LNCaP clone FGC (cell line): ENCODE results near the gene BTBD1.

Experiments
- DNase-seq: peaks from one replicate; pipeline ENCODE4 v3.0.0-alpha.2; 2011; ENCODE audit warnings: low read depth
- H3K4me3 ChIP-seq: 2 replicates; pipeline ENCODE4 v1.5.1; 2011; ENCODE audit warnings: mild to moderate bottlenecking, low read depth, low read length, control low read depth
- TF ChIP-seq, protein P1 (sequence below): IDR thresholded peaks from 2 replicates; pipeline ENCODE4 v1.5.1; 2012; ENCODE audit warnings: mild to moderate bottlenecking; ENCODE audit not compliant: control insufficient read depth, insufficient read depth; ENCODE audit errors: extremely low read depth

BTBD1 gene

GRCh38 chr15:83106994-83107840 is 40.2 kb upstream of the BTBD1 start, which contains the start of gene TM6SF1:
Gene TM6SF1, plus strand, starts transcription at chr15:83107645. Its CDS starts 36 bp downstream, at chr15:83107681.
- TF ChIP-seq, protein P1, sequence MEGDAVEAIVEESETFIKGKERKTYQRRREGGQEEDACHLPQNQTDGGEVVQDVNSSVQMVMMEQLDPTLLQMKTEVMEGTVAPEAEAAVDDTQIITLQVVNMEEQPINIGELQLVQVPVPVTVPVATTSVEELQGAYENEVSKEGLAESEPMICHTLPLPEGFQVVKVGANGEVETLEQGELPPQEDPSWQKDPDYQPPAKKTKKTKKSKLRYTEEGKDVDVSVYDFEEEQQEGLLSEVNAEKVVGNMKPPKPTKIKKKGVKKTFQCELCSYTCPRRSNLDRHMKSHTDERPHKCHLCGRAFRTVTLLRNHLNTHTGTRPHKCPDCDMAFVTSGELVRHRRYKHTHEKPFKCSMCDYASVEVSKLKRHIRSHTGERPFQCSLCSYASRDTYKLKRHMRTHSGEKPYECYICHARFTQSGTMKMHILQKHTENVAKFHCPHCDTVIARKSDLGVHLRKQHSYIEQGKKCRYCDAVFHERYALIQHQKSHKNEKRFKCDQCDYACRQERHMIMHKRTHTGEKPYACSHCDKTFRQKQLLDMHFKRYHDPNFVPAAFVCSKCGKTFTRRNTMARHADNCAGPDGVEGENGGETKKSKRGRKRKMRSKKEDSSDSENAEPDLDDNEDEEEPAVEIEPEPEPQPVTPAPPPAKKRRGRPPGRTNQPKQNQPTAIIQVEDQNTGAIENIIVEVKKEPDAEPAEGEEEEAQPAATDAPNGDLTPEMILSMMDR: no peak
- H3K4me3 ChIP-seq: peak within 1 kb of the TSS; percentile 16; the same call in 1 of the 2 replicates
- DNase-seq: no peak

DNA sequence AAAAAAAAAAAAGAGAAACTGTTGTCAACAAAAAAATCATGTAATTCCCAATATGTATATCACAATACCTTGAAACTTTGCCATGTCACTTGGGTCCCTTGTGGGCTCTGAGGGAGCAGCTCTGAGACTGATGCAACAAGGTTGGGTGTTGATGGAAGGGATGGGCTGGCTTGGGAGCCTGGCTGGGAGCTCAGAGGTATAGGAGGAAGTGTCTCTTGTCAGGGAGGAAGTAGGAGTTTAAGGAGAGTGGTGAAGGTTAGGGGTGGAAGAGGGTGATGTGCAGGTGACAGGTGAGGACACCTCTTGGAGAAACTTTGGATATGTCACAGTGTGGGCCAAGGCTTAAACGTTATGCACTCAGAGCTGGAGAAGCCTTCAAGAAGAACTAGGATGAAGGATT is 38.4 kb upstream of the BTBD1 start:
- DNase-seq: no peak
- TF ChIP-seq, protein P1: no peak

DNA sequence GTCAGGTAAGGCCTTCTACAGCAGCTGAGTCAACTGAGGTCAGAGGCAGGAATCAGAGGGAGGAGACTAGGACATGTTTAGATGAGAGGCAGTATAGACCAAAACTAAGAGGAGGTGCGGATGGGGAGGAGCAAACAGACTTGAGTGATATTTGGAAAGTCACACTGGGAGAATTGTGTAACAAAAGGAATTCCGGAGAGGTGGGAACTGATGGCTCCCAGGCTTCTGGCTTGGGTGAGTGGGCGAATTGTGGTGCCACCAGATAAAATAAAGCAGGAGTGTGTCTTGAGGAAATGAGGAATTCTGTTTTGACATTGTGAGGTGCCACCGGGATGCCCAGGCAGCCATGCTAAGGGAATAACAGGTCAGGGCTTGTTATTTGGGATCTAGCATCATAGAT is 37.1 kb upstream of the BTBD1 start:
- TF ChIP-seq, protein P1: no peak
- DNase-seq: no peak
- H3K4me3 ChIP-seq: no peak overlapping the region

More for the DNA sequence above, 38.4 kb upstream of the BTBD1 start:
- no peak overlapping the region for H3K4me3 ChIP-seq

DNA sequence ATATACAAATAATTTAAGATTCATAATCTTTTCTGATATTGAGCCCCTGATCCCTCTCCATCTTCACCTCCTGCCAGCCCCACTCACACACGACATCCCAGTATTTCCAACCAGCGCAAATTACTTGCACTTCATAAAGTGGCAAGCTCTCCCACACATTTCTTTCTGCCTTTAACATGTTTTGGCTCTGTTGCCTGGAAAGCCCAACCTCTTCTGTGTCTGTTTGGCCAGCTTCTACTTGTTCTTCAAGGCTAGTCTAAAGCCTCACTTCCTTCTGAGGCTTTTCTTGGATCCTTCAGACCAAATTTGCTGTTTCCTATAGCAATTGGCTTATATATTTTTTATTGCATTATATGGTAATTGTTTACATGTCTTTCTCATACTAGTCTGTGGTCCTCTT is 35.3 kb upstream of the BTBD1 start:
- DNase-seq: no peak
- H3K4me3 ChIP-seq: no peak overlapping the region

GRCh38 chr15:83100097-83100646 is 33.1 kb upstream of the BTBD1 start:
- DNase-seq: no peak
- no peak overlapping the region for H3K4me3 ChIP-seq
- TF ChIP-seq, protein P1: no peak

More for the DNA sequence above, 35.3 kb upstream of the BTBD1 start:
- TF ChIP-seq, protein P1: no peak

DNA sequence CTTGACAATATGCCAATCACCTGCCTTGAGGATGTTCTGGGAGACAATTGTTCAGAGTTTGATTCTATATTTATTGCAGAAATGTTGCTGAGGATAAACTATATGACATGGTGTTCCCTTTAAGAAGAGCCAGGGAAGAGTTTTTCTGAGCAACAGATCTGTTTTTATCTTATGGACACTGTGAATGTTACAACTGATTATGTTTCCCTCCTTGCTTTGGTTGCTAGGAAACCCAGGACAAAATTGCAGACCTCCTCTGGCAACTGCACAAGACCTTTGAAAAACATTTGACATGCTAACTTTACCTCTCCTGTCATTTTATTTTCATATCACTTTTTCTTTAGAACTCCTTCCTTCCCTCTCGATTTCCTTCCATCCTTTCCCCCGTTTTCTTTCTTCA is 32.2 kb upstream of the BTBD1 start:
- no peak for DNase-seq
- H3K4me3 ChIP-seq: no peak overlapping the region
- TF ChIP-seq, protein P1: no peak

DNA sequence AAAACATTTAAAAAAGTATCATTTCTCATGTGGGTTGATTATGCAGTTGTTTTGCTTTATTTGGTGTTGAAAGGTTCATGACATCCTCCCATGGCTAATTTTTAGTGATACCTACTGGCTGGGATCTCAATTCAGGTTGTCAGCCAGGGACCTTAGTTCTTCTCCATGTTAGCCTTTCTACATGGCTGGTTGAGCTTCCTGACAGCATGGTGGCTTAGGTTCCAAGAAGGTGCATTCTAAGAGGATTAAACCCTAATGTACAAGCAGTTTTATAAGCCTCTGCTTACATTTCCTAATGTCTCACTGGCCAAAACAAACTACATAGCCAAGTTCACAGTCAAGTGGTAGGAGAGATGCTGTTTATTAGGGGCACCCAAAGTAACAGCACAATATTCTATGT is 31.0 kb upstream of the BTBD1 start:
- TF ChIP-seq, protein P1: no peak
- DNase-seq: no peak

More for the DNA sequence above, 31.0 kb upstream of the BTBD1 start:
- H3K4me3 ChIP-seq: no peak overlapping the region
